ENCODE data around the gene SLC8A3.
A peak's percentile ranks its signal among the peaks of the same experiment; 100 is the strongest.
"Not testable (repeated sequence)": the region's sequence is repeated elsewhere in the genome, so short reads cannot be mapped to it uniquely, and the experiment has no call there.

The SLC8A3 gene, protein sequence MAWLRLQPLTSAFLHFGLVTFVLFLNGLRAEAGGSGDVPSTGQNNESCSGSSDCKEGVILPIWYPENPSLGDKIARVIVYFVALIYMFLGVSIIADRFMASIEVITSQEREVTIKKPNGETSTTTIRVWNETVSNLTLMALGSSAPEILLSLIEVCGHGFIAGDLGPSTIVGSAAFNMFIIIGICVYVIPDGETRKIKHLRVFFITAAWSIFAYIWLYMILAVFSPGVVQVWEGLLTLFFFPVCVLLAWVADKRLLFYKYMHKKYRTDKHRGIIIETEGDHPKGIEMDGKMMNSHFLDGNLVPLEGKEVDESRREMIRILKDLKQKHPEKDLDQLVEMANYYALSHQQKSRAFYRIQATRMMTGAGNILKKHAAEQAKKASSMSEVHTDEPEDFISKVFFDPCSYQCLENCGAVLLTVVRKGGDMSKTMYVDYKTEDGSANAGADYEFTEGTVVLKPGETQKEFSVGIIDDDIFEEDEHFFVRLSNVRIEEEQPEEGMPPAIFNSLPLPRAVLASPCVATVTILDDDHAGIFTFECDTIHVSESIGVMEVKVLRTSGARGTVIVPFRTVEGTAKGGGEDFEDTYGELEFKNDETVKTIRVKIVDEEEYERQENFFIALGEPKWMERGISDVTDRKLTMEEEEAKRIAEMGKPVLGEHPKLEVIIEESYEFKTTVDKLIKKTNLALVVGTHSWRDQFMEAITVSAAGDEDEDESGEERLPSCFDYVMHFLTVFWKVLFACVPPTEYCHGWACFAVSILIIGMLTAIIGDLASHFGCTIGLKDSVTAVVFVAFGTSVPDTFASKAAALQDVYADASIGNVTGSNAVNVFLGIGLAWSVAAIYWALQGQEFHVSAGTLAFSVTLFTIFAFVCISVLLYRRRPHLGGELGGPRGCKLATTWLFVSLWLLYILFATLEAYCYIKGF

DNA sequence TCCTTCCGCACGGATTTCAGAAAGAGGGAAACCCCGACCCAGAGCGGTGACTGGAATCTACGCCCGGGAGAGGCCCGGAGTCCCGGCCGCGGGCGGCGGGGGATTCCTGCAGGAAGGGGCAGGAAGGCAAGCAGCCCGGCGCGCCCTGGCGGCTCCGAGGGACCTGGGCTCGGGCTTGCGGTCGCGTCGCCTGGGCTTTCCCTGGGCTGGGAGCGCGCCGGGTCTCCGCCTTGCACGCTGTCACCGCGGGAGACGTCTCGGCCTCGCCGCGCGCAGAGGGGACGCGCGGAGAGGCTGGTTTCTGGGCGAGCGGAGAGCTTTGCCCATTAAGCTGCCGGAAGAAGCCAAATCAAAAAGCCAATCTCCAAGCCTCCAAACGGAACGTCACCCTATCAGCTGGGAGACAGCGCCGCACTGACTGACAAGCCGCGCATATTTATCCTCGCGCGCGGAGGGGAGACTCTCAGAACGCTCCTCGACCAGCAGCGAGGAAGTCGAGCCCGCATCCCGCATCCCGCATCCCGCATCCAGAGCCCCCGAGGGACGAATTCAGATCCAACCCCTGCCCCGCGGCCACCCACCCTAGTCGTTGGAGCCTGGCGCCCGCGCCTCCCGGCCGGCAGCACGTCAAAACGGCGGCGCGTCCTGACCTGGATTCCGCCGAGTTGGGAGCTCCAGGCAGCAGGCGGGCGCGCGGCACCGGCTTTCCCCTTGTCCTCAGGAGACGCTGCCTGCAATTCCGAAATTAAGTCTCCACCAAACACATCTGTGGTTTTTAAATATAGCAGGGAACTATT lies at the start of gene SLC8A3:
TSS of gene SLC8A3 (minus strand) at position 293 of the 797 bp plus-strand sequence. CDS start 20,529 bp downstream, outside the sequence.
- DNase-seq: peak in 1 of 2 experiments; percentile 6

DNA sequence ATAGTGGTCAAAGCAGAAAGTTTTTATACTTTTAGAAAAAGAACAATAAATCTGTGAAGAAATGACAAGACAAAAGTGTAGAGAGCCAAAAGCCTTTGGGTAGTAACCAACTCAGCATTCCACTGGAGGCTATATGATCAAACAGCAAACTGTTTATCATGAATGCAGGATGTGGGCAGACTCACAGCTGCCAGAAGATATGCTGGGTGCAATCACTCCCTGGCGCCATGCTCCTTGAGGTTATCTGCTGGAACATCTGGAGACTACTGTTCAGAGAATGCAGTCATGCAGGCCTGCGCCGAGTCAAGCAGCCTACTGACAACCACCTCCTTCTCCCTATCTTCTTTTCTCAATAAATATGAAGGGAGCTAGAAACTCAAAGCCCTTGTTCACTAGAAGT lies 49.0 kb upstream of the SLC8A3 start:
- no peak for DNase-seq

DNA sequence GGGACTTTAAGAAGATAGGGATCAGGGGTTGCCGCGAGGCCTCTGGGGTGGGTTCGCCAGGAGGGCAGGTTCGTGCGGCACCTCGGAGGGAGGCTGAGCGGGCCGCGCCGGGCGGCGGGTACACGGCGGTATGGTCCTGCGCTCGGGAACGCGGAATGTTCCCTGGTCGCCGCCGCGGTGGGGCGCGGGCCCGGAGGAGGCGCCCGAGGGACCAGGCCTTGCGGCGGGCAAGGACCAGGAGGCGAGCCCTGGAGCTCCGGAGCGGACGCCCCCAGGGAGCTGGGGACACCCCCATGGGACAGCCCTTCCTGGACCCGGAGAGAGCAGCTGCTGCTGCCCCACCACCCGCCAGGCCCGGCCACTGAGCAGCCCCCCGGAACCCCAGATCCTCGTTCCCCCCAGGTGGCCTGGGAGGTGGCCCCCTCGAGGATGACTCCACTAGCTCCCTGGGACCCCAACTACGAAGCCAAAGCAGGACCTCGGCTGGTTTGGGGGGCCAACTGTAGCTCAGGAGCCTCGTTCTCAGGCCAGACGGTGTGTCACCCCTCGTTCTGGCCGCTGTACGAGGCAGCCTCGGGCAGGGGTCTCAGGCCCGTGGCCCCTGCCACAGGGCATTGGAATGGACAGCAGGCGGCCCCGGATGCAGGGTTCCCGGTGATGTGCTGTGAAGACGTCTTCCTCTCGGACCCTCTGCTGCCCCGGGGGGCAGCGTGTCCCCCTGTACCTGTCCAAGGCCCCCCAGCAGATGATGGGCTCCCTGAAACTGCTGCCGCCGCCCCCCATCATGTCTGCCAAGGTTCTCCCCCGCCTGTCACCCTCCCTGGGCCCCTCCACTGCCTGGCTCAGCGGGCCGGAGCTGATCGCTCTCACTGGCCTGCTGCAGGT lies 45.6 kb upstream of the SLC8A3 start:
- no peak for DNase-seq

DNA sequence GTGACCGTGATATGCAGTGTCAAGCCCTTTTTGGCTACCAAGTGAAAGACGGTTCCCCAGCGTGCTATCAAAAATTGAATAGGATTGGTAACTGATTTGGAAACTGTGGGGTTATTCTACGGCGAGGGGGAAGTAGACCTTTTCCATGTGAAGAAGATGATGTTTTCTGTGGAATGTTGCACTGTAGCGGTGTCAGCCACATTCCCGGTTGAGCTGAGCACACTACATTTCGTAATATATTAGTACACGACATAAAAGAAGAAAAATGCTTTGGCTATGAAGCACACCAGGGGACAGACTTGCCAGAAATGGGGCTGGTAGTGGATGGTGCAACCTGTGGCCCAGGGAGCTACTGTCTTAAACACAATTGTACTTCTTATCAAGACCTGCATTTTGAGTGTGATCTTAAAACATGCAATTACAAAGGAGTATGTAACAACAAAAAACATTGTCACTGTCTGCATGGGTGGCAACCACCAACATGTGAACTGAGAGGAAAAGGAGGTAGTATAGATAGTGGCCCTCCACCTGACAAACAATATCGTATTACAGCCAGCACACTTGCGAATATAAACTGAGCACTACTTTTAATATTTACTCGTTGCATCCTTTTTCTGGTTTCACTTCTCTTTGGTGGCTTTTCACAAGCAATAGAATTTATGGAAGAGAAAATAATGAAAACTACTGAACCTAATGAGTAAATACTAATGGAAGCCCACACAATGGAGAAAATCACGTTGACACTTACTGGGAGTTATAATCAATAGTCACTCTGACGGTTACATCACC lies 43.2 kb upstream of the SLC8A3 start:
- not testable (repeated sequence) for DNase-seq

DNA sequence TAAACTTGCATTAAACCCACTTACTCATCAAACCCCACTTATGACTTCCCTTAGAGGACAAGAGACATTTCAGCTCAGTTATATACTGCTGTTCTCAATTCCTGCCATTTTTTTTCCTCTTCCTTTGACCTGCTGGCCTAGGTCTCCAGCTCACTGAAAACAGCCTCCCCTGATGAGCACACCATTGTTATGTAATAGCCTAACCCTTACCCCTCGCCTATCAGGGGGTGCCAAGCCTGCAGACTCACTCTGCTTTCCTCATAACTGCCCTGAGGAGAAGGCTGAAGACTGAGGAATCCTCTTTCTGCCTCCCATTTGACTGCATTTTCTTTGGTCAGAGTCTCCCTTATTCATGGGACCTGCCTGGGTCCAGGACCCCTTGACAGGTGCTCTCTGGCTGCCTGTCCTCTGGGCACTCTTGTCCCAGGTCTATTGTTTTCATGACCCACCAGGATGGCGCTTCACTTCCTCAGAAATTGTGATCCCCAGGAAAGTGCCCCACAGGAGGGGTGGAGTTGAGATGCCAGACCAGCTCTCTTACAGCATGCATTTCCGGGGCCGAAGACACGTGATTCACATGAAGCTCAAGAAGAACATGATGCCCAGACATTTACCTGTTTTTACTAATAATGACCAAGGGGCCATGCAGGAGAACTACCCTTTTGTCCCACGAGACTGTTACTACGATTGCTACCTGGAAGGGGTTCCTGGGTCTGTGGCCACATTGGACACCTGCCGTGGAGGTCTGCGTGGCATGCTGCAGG lies 41.3 kb upstream of the SLC8A3 start:
- not testable (repeated sequence) for DNase-seq

DNA sequence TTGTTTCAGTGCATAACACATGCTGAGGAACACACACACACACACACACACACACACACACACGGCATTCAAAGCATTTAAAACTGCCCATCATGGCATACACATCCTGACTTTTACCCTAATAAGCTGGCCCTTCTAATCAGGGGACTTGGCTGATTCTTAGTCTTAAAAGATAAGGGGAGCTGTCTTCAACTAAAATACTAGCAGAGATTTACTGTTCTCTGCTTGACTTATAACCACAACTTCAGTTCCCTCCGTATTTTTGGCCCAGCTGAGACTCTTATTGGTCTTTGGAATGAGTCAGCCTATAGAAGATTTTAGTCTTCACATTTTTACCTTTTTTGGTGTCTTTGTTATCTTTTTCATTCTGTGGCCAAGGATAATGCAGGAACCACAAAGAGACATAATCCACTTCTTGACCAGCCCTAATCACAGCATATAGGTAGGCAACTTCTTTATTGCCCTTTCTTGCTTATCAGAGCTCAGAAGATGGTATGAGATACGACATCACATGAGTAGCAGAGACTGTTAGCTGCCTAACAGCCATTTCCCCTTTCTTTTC lies 25.1 kb upstream of the SLC8A3 start:
- DNase-seq: no peak

DNA sequence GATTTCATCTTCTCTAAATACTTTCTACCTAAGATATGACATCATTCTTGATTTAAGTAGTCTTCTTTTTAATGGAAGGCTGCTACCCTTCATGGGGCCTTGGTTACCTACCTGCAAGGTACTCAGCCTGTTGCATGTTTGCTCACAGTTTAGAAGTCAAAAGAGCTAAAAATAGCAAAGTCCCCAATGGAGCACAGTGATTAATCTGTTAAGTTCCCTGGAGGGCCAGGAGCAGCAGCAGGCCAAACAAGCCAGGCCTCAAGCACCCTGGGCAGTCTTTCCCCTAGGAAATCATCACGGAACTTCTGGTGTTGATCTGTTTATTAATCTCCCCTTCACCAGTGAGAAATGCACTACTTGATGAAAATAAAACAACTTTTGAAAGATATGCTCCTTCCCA lies 24.0 kb upstream of the SLC8A3 start:
- no peak for DNase-seq

DNA sequence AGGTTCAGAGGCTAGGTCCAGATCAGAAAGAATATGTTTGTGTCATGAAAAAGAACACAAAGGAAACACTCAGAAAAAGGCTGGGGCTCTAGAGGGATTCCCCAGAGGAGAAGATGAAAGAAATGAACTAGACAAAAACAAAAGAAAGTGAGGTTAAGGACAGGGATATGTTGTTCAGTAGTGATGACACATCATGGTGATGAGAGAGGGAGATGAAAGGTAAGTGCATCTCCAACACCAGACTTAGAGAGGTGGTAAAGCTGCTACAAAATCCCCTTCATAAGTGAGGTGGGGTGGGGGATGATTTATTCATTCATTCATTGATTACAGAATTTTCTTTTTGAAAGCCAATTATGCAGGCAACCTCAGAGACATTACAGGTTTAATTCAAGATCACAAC lies 19.6 kb upstream of the SLC8A3 start:
- DNase-seq: no peak

DNA sequence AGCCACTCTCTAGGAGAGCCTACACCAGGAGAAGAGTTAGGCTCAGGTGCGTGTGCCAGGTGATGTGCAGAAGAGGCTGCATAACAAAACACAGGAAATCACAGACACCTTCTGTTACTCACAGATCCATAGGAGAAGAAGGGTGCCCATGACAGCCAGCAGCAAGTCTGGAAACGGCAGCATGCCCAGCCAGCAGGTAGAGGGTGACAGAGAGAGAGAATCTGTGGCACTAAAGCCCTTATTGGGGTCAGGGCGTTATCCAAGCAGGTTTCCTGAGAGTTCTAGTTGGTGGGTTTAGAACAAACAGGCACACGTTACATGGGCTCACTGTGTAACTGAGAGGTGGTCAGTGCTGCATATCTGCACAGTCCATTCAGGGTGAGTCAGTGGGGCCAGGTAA lies 14.9 kb upstream of the SLC8A3 start:
- DNase-seq: no peak

DNA sequence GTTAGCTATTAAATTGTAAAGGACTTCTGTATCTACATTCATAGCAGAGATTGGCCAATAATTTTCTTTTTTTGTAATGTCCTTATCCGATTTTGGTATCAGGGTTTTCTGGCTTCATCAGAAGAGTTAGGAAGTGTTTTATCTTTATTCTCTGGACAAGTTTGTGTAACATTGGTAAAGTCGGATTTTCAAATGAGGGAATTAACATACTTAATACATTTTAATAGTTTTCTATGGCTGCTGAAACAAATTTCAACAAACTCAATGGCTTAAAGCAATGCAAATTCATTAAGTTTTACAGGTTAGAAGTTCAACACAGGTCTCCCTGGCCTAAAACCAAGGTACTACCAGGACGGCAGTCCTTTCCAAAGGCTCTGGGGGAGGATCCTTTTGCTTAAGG lies 13.2 kb upstream of the SLC8A3 start:
- no peak for DNase-seq

DNA sequence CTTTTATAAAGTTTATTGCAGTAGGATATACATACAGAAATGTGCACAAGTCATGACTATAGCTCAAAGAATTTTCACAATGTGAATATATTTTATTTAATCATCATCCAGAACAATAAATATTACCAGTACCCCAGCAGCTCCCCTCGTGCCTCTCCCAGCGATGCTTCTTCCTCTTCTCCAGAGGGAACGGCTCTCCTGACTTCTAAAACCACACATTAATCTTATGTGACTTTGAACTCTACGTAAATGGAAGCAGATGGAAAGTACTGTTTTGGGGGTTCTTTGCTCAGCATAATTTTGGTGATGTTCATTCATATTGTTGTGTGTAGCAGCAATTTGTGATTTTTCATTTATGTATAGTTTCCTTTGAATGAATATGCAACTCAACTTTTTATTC lies 4.6 kb upstream of the SLC8A3 start:
- no peak for DNase-seq

DNA sequence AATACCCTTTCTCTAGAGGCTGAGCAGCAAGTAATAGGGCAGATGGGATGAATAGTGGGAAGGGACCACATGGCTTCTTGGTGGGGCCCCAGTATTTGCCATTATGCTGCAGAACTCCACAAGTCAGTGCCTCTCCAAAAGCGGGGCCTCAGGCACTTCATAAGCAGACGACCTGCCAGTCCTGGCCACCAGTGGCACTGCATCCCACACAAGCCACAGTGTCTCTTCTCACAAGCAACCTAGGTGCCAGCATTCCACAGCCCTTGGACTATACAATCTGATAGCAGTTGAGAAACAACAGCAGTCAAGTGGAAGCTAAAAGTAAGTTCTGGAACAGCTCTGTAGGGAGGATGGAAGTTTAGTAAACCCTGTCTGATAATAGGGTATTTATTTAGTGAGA lies 4.2 kb upstream of the SLC8A3 start:
- no peak for DNase-seq

DNA sequence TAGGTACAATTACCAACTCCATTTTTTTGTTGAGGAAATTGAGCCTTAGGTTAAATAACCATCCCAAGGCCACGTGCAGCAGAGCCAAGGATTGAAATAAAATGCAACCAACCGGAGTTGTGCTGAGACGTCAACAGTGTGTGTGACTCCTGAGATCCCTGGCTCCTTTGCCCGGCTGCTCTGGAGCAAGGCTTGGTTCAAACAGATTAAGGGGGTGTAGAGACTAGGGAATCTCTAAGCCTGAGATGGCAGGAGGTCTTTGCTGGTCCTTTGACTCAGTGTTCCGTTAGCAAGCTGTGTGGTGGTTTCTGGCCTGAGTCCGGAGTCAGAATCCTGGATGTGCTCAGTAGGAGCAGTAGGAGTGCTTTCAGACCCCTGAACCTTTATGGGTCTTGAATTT lies 1.4 kb upstream of the SLC8A3 start:
- DNase-seq: no peak

DNA sequence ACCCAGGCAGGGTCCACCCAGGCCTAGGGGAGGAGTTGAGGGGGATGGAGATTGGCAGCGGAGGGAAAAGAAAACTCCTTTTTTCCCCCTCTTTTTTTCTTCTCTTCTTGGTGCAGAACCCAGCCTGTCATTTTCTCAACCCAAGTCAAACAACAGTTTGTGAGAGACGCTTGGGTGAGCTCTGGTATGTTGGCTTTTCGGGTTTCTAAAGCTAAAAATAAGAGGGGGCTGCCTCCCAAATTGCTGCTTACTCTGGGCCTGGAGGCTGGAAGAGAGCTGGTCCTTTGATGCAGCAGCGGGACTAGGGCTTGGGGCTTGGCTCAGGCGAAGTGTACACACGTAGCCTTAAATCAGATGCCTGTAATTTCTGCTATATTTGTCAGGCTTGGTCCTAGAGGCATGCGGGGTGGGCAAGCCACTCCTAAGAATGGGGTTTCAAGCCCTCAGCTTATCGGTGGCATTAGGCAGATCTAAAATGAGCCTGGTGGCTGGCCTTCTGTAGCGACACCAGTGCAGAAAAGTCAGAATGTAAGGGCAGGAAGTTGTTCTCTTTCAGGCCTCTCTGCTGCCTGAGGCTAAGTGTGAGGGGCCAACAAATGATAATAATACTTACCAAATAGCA lies 816 bp upstream of the SLC8A3 start:
- DNase-seq: no peak

DNA sequence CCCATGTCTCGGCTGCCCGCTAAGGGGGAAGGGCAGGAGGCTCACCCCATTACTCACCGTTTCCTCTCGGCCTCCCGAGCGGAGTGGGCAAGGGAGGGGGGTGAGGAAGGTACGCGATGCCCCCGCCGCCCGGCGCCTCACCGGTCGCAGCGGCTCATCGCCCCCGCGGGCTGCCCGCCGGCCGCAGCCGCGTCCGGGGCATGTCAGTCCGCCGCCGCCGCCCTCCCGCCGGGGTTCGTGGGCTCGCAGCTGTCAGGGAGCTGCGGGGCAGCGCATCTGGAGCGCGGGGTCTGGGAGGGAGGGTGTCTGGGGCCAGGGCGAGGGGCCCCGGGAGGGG lies 461 bp downstream of the SLC8A3 start:
- DNase-seq: no peak

DNA sequence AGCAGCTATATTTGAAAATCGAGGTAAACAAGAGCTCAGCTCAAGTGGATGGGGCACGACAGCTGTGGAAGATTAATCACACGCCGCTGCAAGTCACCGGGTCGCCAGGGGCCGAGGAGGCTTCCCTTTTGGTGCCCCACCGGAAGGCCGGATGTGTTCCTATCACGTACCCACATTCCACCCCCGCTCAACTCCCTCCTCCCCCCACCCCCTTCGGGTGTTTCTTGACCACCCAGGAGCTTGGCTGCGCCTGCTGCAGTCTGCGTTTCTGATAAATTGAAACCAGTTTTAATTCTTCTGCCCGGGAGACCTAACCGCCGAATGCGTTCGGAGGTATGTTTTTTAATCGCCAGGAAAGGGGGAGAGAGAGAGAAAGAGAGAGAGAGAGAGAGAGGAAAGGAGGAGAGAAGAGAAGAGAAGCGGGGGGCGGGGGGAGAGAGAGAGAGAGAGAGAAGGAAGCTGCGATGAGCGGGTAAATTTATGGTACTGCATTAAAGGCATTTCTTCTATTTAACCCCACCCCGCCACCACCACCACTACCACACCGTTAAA lies 1.8 kb downstream of the SLC8A3 start:
- no peak for DNase-seq

DNA sequence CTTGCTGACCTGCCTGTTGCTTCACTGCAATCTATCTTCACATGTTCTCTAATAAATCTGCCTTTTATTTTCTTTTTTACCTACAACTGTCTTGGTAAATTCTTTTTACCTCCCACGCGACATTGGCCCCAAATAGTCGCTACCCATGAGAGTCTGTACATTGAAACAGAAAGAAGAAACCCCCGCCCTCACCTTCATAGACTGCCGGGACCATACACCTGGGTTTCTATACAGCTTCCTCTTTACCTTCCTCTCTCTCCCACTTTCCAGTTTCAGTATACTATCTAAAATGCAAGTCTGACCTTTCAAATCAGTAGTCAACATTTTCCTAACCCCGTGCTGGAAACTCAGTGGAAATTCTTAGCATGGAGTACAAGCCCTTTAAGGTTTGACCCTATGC lies 4.8 kb downstream of the SLC8A3 start:
- no peak for DNase-seq

DNA sequence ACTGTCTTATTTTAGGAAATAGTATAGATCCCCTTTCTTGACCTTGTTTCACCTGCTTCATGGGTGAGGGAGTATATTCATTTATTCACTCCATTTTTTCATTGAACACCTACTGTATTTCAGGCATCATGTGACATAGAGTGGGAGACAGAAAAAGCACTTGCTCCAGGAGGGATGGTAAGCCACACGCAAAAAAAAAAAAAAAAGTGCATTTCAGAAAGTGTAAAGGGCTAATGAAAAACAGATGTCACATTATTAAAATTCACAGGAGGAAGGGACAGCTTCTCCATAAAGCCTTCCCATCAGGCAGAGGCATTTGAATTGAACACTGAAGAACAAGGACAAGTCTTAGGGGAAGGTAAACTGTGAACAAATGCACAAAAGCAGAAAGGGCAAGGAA lies 7.5 kb downstream of the SLC8A3 start:
- no peak for DNase-seq

DNA sequence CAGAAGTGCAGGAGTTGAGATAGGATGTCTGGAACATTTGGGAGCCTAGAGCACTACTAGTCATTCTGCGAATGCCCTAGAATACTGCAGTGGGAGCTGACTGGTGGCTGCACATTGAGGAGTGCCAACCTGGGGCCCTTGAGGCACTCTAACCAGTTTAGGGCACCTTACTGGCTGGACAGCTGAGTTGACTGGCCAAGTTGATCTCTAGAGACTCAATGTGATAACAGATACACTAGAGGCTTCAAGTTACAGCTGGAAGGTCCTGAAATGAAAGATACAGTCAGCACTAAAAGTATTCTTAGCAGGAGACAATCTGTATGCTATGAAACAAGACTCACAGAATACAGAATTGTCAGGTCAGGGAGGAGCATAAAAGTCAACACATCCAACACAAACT lies 8.0 kb downstream of the SLC8A3 start:
- DNase-seq: no peak

All from SW 1271 (cell line).